Neural progenitor cell (in vitro differentiated cells): ENCODE results near the gene GCN1. TPM values are rescaled to one million over a fixed set of nuclear protein-coding genes. Genes with fewer than 3 reads are reported as not detected.

Source experiments
- DNase-seq: peaks from one replicate; pipeline ENCODE4 v3.0.0-alpha.2; 2016; ENCODE audit warnings: low spot score
- H2AFZ ChIP-seq: fragments of 200-600 bp; sonication (generic); replicated peaks from 2 replicates; pipeline ENCODE4 v1.6.1; 2016; ENCODE audit warnings: antibody characterized with exemption
- H3F3A ChIP-seq: fragments of 200-600 bp; sonication (generic); 2 replicates; pipeline ENCODE4 v1.6.1; 2016; ENCODE audit warnings: antibody characterized with exemption, low read depth
- H3K27ac ChIP-seq: fragments of 200-600 bp; sonication (generic); 2 replicates; pipeline ENCODE4 v1.5.1; 2016; ENCODE audit warnings: mild to moderate bottlenecking
- H3K27me3 ChIP-seq: fragments of 200-600 bp; sonication (generic); 2 replicates; pipeline ENCODE4 v1.6.1; 2016; ENCODE audit warnings: mild to moderate bottlenecking, moderate library complexity
- H3K36me3 ChIP-seq: fragments of 200-600 bp; sonication (generic); 2 replicates; pipeline ENCODE4 v1.5.1; 2016
- H3K4me1 ChIP-seq: fragments of 200-600 bp; sonication (generic); 2 replicates; pipeline ENCODE4 v1.6.1; 2016; ENCODE audit warnings: mixed run types
- H3K4me2 ChIP-seq: fragments of 200-600 bp; sonication (generic); 2 replicates; pipeline ENCODE4 v1.6.1; 2016
- H3K4me3 ChIP-seq: fragments of 200-600 bp; sonication (generic); 2 replicates; pipeline ENCODE4 v1.5.1; 2016
- H3K79me2 ChIP-seq: fragments of 200-600 bp; sonication (generic); 2 replicates; pipeline ENCODE4 v1.6.1; 2016; ENCODE audit warnings: low read depth
- H3K9ac ChIP-seq: fragments of 200-600 bp; sonication (generic); 2 replicates; pipeline ENCODE4 v1.6.1; 2016
- H3K9me3 ChIP-seq: fragments of 200-600 bp; sonication (generic); 2 replicates; pipeline ENCODE4 v1.5.1; 2016; ENCODE audit warnings: low read depth
- H4K20me1 ChIP-seq: fragments of 200-600 bp; sonication (generic); 2 replicates; pipeline ENCODE4 v1.6.1; 2016; ENCODE audit warnings: low read depth
- H3K27ac Mint-ChIP-seq: 3 replicates; pipeline ENCODE4 v1.8.0; 2021; ENCODE audit warnings: mixed read lengths
- H3K27me3 Mint-ChIP-seq: 2 replicates; pipeline ENCODE4 v1.8.0; 2022; ENCODE audit warnings: low read depth, mild to moderate bottlenecking, inconsistent platforms, moderate library complexity, mixed read lengths; ENCODE audit not compliant: insufficient read depth
- H3K36me3 Mint-ChIP-seq: 3 replicates; pipeline ENCODE4 v1.8.0; 2021; ENCODE audit warnings: mixed read lengths
- H3K4me1 Mint-ChIP-seq: 3 replicates; pipeline ENCODE4 v1.8.0; 2021; ENCODE audit warnings: mixed read lengths
- H3K4me3 Mint-ChIP-seq: 3 replicates; pipeline ENCODE4 v1.8.0; 2021; ENCODE audit warnings: mild to moderate bottlenecking, moderate library complexity, mixed read lengths
- H3K9me3 Mint-ChIP-seq: 3 replicates; pipeline ENCODE4 v1.8.0; 2020; ENCODE audit warnings: mixed read lengths
- EZH2 ChIP-seq: fragments of 200-600 bp; sonication (generic); IDR thresholded peaks from 2 replicates; pipeline ENCODE4 v1.6.1; 2017; ENCODE audit warnings: antibody characterized with exemption, mild to moderate bottlenecking, moderate library complexity
- EZH2phosphoT487 ChIP-seq: fragments of 200-600 bp; sonication (generic); IDR thresholded peaks from 2 replicates; pipeline ENCODE4 v1.6.1; 2017; ENCODE audit warnings: antibody characterized with exemption
- total RNA-seq: library from RNA; depleted of rRNA; stranded (reverse); fragments of >200 nt; gene quantifications from 2 replicates; pipeline ENCODE4 v1.2.3, GENCODE V29; 2015; ENCODE audit warnings: low replicate concordance
- TF ChIP-seq, protein P1 (sequence below): fragments of 200-600 bp; sonication (generic); IDR thresholded peaks from 2 replicates; pipeline ENCODE4 v1.5.1; 2017; ENCODE audit warnings: antibody characterized with exemption, mild to moderate bottlenecking

Gene GCN1
- total RNA-seq, 1 donor from 2014 or later = 60.9 TPM

DNA sequence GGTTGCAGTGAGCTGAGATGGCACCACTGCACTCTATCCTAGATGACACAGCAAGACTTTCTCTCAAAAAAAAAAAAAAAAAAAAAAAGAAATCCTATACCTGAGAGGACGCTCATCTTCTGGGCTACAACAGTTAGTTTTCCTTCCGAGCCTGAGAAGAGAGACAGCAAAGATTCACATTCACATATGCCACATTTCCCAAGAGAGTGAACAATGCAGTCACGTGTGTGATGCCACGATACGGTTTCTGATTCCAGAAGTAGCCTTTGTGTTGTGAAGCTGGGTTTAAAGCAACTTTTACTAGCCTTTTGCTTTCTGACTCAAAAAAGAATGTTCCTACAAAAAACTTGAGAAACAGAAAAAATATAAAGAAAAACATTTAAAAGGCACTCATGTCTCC, 19.5 kb downstream of the GCN1 start:
- DNase-seq = no peak
- Histone ChIP-seq H3K27ac (no peak overlapping the region), H4K20me1 (no peaks in the 10 kb centered on the region), H3K4me2 (no peak overlapping the region), H3K9ac (no peak overlapping the region), H3K4me3 (no peak overlapping the region), H3K79me2 (no peaks in the 10 kb centered on the region), H3K4me1 (no peaks in the 10 kb centered on the region), H3K36me3 (no peaks in the 10 kb centered on the region), H3F3A (no peaks in the 10 kb centered on the region), H2AFZ (no peak overlapping the region), H3K27me3 (no peaks in the 10 kb centered on the region), H3K9me3 (no peaks in the 10 kb centered on the region)
- no peaks in the 10 kb centered on the region for H3K4me1 Mint-ChIP-seq
- peaks cover 46% of the 10 kb centered on the region for H3K36me3 Mint-ChIP-seq
- TF ChIP-seq EZH2phosphoT487 = no peak
- no peaks in the 10 kb centered on the region for H3K27me3 Mint-ChIP-seq
- no peaks in the 10 kb centered on the region for H3K9me3 Mint-ChIP-seq
- H3K27ac Mint-ChIP-seq = no peak overlapping the region
- no peak overlapping the region for H3K4me3 Mint-ChIP-seq

DNA sequence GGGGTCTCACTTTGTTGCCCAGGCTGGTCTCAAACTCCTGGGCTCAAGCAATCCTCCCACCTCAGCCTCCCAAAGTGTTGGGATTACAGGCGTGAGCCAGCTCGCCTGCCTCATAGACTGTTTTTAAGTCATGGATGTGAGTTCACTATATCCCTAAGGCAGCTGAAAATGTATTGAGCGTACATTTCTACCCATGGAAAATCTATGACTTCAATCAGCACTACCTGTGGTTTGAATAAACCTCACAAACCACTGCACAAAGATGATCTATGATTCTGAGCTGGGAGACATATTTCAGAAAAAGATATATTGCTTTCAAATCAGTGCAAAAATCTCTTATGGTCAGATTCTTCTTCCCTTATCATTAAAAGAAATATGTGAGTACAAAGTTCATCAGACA, 22.5 kb downstream of the GCN1 start:
- no peaks in the 10 kb centered on the region for H3K9me3 Mint-ChIP-seq
- no peaks in the 10 kb centered on the region for H3K36me3 ChIP-seq
- no peak overlapping the region for H2AFZ ChIP-seq
- no peak overlapping the region for H3K4me3 Mint-ChIP-seq
- no peaks in the 10 kb centered on the region for H3K27me3 Mint-ChIP-seq
- no peak overlapping the region for H3K4me3 ChIP-seq
- TF ChIP-seq, protein P1, sequence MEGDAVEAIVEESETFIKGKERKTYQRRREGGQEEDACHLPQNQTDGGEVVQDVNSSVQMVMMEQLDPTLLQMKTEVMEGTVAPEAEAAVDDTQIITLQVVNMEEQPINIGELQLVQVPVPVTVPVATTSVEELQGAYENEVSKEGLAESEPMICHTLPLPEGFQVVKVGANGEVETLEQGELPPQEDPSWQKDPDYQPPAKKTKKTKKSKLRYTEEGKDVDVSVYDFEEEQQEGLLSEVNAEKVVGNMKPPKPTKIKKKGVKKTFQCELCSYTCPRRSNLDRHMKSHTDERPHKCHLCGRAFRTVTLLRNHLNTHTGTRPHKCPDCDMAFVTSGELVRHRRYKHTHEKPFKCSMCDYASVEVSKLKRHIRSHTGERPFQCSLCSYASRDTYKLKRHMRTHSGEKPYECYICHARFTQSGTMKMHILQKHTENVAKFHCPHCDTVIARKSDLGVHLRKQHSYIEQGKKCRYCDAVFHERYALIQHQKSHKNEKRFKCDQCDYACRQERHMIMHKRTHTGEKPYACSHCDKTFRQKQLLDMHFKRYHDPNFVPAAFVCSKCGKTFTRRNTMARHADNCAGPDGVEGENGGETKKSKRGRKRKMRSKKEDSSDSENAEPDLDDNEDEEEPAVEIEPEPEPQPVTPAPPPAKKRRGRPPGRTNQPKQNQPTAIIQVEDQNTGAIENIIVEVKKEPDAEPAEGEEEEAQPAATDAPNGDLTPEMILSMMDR = no peak
- TF ChIP-seq EZH2phosphoT487 (no peak), EZH2 (no peak)
- H3K79me2 ChIP-seq = no peaks in the 10 kb centered on the region
- DNase-seq = no peak
- no peak overlapping the region for H3K27ac Mint-ChIP-seq
- no peaks in the 10 kb centered on the region for H3K4me1 Mint-ChIP-seq
- H3K36me3 Mint-ChIP-seq = peaks cover 34% of the 10 kb centered on the region
- no peak overlapping the region for H3K27ac ChIP-seq
- no peaks in the 10 kb centered on the region for H3K9me3 ChIP-seq
- no peak overlapping the region for H3K4me2 ChIP-seq
- no peaks in the 10 kb centered on the region for H4K20me1 ChIP-seq
- H3K9ac ChIP-seq = no peak overlapping the region
- no peaks in the 10 kb centered on the region for H3K27me3 ChIP-seq
- no peaks in the 10 kb centered on the region for H3F3A ChIP-seq
- no peaks in the 10 kb centered on the region for H3K4me1 ChIP-seq

DNA sequence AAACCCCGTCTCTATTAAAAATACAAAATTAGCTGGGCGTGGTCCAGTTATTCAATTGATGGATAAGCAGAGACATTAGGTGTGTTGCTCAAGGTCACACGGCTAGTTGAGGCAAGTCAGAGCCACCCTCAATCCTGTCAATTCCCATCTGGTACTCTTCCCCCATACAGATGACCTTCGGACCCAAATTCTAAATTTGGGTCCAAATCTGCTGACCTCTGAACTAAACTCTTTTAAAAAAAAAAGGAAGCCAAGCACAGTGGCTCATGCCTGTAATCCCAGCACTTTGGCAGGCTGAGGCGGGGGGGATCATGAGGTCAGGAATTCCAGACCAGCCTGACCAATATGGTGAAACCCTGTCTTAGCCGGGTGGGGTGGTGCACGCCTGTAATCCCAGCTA, 23.9 kb downstream of the GCN1 start:
- H3K9me3 ChIP-seq = no peaks in the 10 kb centered on the region
- Mint-ChIP-seq H3K27ac (no peak overlapping the region), H3K4me3 (no peak overlapping the region)

DNA sequence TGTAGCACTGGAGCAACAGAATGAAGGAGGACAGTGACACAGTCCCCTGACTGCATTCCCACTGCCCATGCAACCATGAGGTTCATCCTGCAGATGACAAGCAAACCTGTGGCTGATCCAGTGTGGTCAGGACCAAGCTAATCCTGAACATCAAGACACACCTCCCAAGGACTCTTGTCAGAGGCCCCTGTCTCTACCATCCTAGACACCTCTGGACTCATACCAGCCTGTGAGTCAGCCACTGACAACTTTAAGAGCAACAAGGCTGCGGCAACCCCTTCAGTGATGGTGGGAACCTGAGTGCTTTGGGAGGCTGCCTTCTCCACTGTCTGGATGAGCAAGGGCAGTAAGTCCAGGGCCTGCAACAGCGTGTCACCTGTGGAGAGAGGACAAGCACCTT, 24.6 kb downstream of the GCN1 start:
- Histone ChIP-seq H3K4me3 (no peak overlapping the region), H3K36me3 (no peaks in the 10 kb centered on the region), H4K20me1 (no peaks in the 10 kb centered on the region), H3K27me3 (no peaks in the 10 kb centered on the region), H3K4me1 (no peaks in the 10 kb centered on the region), H3F3A (no peaks in the 10 kb centered on the region), H3K27ac (no peak overlapping the region), H2AFZ (no peak overlapping the region), H3K9ac (no peak overlapping the region), H3K4me2 (no peak overlapping the region), H3K79me2 (no peaks in the 10 kb centered on the region), H3K9me3 (no peaks in the 10 kb centered on the region)
- TF ChIP-seq EZH2 (no peak), EZH2phosphoT487 (no peak)
- TF ChIP-seq, protein P1 = no peak
- no peaks in the 10 kb centered on the region for H3K9me3 Mint-ChIP-seq
- H3K4me1 Mint-ChIP-seq = no peaks in the 10 kb centered on the region
- no peak overlapping the region for H3K4me3 Mint-ChIP-seq
- no peaks in the 10 kb centered on the region for H3K27me3 Mint-ChIP-seq
- no peak overlapping the region for H3K27ac Mint-ChIP-seq
- no peak for DNase-seq
- peaks cover 18% of the 10 kb centered on the region for H3K36me3 Mint-ChIP-seq

More for the DNA sequence above, 23.9 kb downstream of the GCN1 start:
- no peaks in the 10 kb centered on the region for H3F3A ChIP-seq
- no peaks in the 10 kb centered on the region for H3K79me2 ChIP-seq
- no peaks in the 10 kb centered on the region for H3K4me1 ChIP-seq
- no peak overlapping the region for H3K9ac ChIP-seq
- no peak for DNase-seq
- H2AFZ ChIP-seq = no peak overlapping the region
- no peaks in the 10 kb centered on the region for H3K27me3 ChIP-seq
- Mint-ChIP-seq H3K9me3 (no peaks in the 10 kb centered on the region), H3K36me3 (peaks cover 23% of the 10 kb centered on the region), H3K4me1 (no peaks in the 10 kb centered on the region), H3K27me3 (no peaks in the 10 kb centered on the region)
- no peak overlapping the region for H3K4me2 ChIP-seq
- no peaks in the 10 kb centered on the region for H4K20me1 ChIP-seq
- H3K4me3 ChIP-seq = no peak overlapping the region
- TF ChIP-seq EZH2phosphoT487 (no peak), EZH2 (no peak)
- TF ChIP-seq, protein P1 = no peak
- H3K27ac ChIP-seq = no peak overlapping the region
- no peaks in the 10 kb centered on the region for H3K36me3 ChIP-seq
